ENCODE measurements around the gene GNG13.

GNG13 gene

DNA sequence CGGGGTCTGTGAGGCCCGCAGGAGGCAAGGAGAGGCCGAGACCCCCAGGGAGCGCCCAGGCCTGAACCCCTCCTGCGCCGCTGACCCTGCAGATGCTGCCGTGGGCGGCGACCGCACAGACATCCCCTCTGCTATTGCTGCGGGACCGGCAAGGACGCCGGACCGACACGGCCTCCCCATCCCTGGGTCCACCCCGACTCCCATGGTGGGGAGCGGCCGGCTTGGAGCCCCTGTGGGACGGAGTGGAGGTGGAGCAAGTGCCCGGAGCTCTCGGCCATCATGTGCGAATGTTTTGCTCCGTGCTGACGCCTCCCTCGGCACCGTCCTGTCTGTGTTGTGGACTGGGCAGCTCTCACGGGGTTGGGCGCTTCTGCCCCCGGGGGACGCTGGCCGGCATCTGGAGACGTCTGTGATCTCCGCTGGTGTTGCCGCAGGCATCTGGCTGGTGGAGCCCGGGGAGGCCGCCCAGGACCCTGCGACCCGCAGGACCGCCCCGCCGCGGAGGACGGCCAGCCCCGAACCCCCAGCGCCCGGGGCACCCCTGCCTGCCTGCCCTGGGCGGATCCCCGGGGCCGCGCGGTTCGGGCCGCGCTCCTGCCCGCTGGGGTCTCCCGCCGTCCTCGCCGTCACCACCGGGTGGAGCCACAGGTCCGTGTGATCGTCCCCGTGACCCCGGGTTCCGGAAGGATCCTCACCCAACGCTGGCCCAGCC lies 12.8 kb upstream of the GNG13 start:
- DNase-seq: no peak

DNA sequence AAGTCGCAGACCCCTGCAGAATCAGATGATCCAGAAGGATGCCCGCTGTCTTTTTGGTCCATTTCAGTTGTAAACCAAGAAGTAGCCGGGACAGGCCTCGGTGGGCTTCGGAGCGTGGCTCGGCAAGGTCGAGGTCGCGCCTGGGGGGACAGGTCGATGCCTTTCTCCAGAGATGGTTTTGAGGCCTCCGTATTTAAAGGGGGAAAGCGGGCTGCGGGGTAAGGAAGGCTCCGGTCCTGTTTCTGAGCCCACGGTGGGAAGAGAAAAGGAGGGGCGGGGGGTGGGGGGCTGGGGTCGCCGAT lies 7.5 kb upstream of the GNG13 start:
- no peak for DNase-seq

GRCh38 chr16:807347-808084 lies 7.0 kb upstream of the GNG13 start:
- peak; percentile 65 for DNase-seq

DNA sequence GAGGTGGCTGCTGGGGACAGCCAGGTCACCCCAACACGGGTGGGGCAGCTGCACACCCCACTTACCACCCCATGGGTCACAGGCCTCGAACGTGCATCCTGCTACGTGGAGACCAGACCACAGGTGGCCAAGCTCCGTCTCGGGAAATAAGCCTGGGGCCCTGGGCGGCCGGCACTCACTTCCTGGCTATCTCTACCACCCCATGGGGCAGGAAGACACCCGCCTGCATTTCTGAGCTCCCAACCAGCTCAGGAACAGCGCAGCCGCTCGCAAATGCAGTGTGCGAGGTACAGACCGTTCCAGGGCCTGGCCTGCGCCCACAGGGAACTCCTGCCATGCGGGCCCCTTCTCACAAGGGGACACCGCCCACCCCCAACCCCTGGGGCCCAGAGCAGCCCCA lies 4.9 kb upstream of the GNG13 start:
- DNase-seq: no peak

DNA sequence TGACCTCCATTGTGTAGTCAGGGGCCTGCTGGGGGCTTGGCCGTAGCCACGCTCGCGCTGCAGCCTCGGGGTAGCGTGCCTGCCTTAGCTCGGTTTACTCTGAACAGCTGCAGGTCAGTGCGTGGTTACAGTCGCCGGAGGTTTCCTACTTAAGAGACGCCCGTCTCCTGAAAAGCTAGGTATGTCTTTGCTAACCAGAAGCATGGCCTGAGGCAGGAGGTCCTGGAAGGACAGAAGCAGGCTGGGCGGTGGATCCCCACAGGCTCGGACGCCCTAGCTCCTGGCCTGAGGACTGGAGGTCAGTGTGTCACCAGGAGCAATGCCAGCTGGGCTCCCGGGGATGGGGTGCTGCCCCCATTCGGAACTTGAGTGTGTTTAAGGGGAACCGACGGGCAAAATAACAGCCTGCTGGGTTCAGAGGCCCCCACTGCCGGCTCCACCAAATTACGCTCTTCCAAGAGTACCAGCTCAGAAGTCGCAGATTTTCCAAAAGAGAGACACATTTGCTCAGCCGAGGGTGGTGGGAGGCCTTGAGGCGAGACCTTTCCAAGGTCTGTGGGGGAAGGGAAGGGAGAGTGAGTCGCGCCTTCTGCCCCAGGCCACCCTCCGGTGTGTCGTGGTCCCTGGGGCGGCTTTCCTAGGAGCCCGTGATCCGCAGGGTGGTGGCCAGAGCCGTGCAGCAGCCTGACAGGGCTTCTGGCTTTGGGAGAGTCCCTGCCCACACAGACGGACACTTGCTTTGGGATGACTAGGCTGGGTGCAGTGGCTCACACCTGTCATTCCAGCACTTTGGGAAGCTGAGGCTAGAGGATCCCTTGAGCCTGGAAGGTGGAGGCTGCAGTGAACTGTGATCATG lies 3.9 kb upstream of the GNG13 start:
- no peak for DNase-seq

DNA sequence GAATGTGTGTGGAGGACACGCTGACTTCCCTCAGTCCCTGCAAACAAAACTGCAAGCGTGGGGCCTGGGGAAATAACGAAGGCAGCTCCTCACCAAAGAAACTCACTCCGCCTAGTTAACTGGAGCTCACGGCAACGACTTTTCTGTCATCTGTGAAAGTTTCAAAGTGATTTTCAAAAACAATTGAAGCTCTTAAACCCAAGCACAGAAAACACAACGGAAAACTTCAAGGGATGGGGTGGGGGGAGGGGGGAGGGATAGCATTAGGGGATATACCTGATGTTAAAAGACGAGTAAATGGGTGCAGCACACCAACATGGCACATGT lies 3.2 kb upstream of the GNG13 start:
- no peak for DNase-seq

- DNase-seq: no peak
Observed at GRCh38 chr16:802914-803753, 2.6 kb upstream of the GNG13 start.

- DNase-seq: no peak
Observed at GRCh38 chr16:802461-802860, 1.9 kb upstream of the GNG13 start.

DNA sequence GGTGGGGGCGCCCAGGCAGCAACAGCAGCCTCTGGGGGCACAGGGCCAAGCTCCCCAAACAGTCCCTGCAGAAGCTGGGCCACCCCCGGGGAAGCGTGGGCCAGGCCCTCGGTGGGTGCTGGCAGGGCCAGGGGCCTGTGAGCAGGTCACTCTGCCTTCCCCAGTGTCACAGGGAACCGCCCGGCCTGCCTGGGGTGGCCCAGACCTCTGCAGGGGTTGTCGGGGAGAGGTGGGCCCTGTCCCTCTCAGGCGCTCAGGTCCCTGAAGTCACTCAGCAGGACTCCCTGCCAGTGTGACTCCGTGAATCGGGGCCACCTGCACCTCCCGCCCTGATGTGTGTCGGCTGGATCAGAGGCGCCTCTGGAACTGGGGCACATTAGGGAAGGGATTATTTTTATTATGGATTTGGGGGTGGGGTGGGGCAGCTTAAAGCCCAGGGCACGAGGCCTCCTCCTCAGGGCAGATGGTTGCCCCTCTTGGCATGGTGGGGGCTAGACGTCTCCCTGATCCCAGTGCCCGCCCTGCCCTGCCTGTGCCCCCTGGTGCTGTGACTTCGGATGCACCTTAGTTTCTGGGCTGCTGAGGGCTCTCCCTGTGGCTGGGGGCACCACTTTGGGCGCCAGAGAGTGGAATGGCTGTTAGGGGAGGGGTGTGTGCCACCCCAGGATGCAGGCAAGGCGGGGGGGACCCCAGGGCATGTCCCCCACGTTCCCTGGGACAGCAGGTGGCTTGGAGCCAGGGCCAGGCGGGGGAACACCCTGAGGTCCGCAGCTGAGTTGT lies 1.2 kb upstream of the GNG13 start:
- no peak for DNase-seq

GRCh38 chr16:800834-801511 lies 439 bp upstream of the GNG13 start:
- no peak for DNase-seq

- DNase-seq: no peak
Observed at GRCh38 chr16:799111-799947, 1.2 kb downstream of the GNG13 start.

- DNase-seq: no peak
Observed at GRCh38 chr16:798666-799065, 1.9 kb downstream of the GNG13 start.

DNA sequence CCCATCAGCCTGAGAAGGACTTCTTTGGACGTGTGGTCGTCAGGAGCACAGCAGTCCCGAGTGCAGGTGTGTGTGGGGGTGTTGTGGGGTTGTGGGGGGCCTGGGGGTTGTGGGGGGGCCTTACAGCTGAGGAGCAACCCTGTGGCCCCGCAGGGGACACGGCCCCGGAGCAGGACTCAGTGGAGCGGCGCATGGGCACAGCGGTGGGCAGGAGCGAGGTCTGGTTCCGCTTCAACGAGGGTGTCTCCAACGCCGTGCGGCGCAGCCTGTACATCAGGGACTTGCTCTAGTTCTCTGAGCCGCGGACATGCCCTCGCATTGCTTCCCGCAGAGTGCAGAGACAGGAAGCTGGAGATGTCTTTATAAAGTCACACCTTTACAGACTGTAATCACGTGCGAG lies 2.8 kb downstream of the GNG13 start:
- DNase-seq: no peak

- DNase-seq: no peak
Observed at GRCh38 chr16:797120-797420, 3.5 kb downstream of the GNG13 start.

DNA sequence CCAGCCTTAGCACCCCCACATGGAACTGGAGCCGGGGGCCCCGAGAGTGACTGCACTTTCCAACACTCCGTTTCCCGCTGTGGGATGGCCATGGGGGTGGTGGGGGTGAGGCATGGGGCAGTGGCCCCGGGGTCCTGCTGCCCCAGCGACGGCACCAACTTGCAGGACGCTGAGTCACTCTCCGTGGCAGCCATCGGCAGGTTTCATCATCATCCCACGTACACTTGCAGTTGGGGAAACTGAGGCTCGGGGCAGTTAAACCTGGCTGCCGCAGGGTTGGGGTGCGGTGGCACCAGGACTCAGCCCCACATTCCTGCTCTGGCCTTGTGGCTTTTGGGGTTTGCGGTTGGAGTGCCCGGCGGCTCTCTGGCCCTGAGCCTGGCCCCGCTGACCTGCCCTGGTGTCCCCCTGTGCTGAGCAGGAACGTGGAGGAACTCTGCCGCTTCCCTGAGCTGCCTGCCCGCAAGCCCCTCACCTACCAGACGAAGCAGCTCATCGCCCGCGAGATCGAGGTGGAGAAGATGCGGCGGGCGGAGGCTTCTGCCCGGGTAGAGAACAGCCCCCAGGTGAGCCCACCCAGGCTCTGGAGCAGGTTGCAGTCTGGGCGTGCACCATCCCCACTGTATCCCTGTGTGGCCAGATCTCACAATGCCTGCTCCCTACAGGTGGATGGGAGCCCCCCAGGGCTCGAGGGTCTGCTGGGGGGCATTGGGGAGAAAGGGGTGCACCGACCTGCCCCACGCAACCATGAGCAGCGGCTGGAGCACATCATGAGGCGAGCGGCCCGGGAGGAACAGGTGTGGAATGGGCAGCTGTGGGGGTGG lies 4.0 kb downstream of the GNG13 start:
- no peak for DNase-seq

- no peak for DNase-seq
Observed at GRCh38 chr16:795580-796229, 4.8 kb downstream of the GNG13 start.

- DNase-seq: no peak
Observed at GRCh38 chr16:794853-795466, 5.6 kb downstream of the GNG13 start.

DNA sequence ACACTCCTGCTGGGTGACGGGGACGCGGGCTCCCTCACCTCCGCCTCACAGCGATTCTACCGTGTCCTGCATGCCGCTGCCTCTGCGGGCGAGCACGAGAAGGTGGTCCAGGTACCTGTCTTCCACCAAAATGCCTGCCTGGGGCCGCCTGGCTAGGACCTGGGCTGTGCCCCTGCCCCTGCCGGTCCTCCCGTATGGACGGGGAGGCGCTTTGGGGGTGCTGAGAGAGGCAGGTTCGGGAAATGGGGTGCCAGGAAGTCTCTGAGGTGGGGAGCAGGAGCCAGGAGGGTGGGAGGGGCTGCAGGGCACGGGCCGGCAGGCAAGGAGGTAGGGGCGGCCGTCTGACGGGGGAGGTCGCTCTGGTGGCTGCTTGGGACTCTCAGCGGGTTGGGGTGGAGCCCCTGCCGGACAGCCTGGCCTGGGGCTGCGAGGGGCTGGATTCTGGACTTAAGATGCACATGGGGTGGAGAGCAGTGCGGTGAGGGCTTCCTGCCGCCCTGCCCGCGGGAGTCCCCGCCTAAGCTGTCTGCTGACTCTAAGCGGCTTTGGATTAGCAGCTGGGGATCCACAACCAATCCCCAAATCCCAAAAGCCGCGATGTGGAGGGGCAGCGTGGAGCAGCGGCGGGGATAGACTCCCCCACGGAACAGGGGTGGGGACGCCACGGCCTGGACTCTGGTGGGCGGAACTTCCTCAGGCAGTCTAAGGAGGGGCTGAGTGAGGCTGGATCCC lies 6.3 kb downstream of the GNG13 start:
- DNase-seq: no peak
